ENCODE measurements around the gene PPA1.
"Not testable (repeated sequence)": the region's sequence is repeated elsewhere in the genome, so short reads cannot be mapped to it uniquely, and the experiment has no call there.

Gene PPA1

GRCh38 chr10:70221030-70221429, 12.2 kb downstream of the PPA1 start:
- DNase-seq (ENCODE audit: low read depth, low spot score) = no peak

GRCh38 chr10:70212879-70213278, 20.4 kb downstream of the PPA1 start:
- DNase-seq (ENCODE audit: low read depth, low spot score) = no peak

- DNase-seq (ENCODE audit: low read depth, low spot score) = no peak
Measured at GRCh38 chr10:70212277-70212676, 21.0 kb downstream of the PPA1 start.

GRCh38 chr10:70206762-70207161, 26.5 kb downstream of the PPA1 start:
- DNase-seq (ENCODE audit: low read depth, low spot score) = no peak

GRCh38 chr10:70201105-70201504, 32.1 kb downstream of the PPA1 start:
- DNase-seq (ENCODE audit: low read depth, low spot score) = no peak

GRCh38 chr10:70198696-70199466, 34.3 kb downstream of the PPA1 start:
- no peak for DNase-seq (ENCODE audit: low read depth, low spot score)

- no peak for DNase-seq (ENCODE audit: low read depth, low spot score)
Measured at GRCh38 chr10:70197235-70197945, 35.8 kb downstream of the PPA1 start.

- DNase-seq (ENCODE audit: low read depth, low spot score) = no peak
Measured at GRCh38 chr10:70193391-70193844, 39.8 kb downstream of the PPA1 start.

- DNase-seq (ENCODE audit: low read depth, low spot score) = no peak
Measured at GRCh38 chr10:70192326-70192968, 40.8 kb downstream of the PPA1 start.

GRCh38 chr10:70191972-70192305, 41.3 kb downstream of the PPA1 start:
- no peak for DNase-seq (ENCODE audit: low read depth, low spot score)

- no peak for DNase-seq (ENCODE audit: low read depth, low spot score)
Measured at GRCh38 chr10:70191161-70191971, 41.9 kb downstream of the PPA1 start.

GRCh38 chr10:70190581-70190980, 42.6 kb downstream of the PPA1 start:
- no peak for DNase-seq (ENCODE audit: low read depth, low spot score)

GRCh38 chr10:70190102-70190501, 43.1 kb downstream of the PPA1 start:
- DNase-seq (ENCODE audit: low read depth, low spot score) = no peak

- DNase-seq (ENCODE audit: low read depth, low spot score) = no peak
Measured at GRCh38 chr10:70188768-70189167, 44.5 kb downstream of the PPA1 start.

GRCh38 chr10:70186571-70186970, 46.7 kb downstream of the PPA1 start:
- no peak for DNase-seq (ENCODE audit: low read depth, low spot score)

- no peak for DNase-seq (ENCODE audit: low read depth, low spot score)
Measured at GRCh38 chr10:70186090-70186489, 47.1 kb downstream of the PPA1 start.

- DNase-seq (ENCODE audit: low read depth, low spot score) = no peak
Measured at GRCh38 chr10:70183304-70183703, 49.9 kb downstream of the PPA1 start.

- not testable (repeated sequence) for DNase-seq (ENCODE audit: low read depth, low spot score)
Measured at GRCh38 chr10:70179209-70179608, 54.0 kb downstream of the PPA1 start.

GRCh38 chr10:70178139-70178725, 55.0 kb downstream of the PPA1 start:
- no peak for DNase-seq (ENCODE audit: low read depth, low spot score)

GRCh38 chr10:70176441-70176840, 56.8 kb downstream of the PPA1 start:
- DNase-seq (ENCODE audit: low read depth, low spot score) = no peak

- no peak for DNase-seq (ENCODE audit: low read depth, low spot score)
Measured at GRCh38 chr10:70175516-70175915, 57.7 kb downstream of the PPA1 start.

Data from smooth muscle cell of the brain vasculature (primary cell).